HepG2 (cell line): Measurements from ENCODE around the gene BACE1-AS. TPM values are rescaled to one million over a fixed set of nuclear protein-coding genes. Genes with fewer than 3 reads are reported as not detected.

Experiments used
- HDAC1 ChIP-seq: sonication (generic); formaldehyde crosslinking; IDR thresholded peaks from 2 replicates; pipeline ENCODE4 v1.5.1; 2020; ENCODE audit warnings: mild to moderate bottlenecking, missing genetic modification reagents
- SAP130 ChIP-seq: IDR thresholded peaks from 2 replicates; pipeline ENCODE4 v1.6.1; 2016; ENCODE audit warnings: low read depth
- ZNF749 ChIP-seq: sonication (generic); formaldehyde crosslinking; IDR thresholded peaks from 2 replicates; pipeline ENCODE4 v1.8.0; 2022; ENCODE audit warnings: mild to moderate bottlenecking, missing genetic modification reagents, moderate library complexity, borderline replicate concordance
- ZNF788 ChIP-seq: sonication (generic); formaldehyde crosslinking; IDR thresholded peaks from 2 replicates; pipeline ENCODE4 v1.5.0; 2020; ENCODE audit warnings: mild to moderate bottlenecking, missing genetic modification reagents, borderline replicate concordance
- polyA plus RNA-seq, 8 experiments: library from polyadenylated mRNA; depleted of rRNA in 3 of 8; stranded (reverse) in 7 of 8; unstranded in 1 of 8; fragments of >200 nt; fragmentation: Illumina TruSeq in 4 of 8; extraction: Trizol in 4 of 8; gene quantifications; 2 replicates each; pipeline versions ENCODE4 v1.2.1 to v1.2.3, GENCODE V29; 2011 to 2016; ENCODE audit warnings: low read depth in 4 of 8, missing spikeins in 1 of 8, mixed read lengths in 1 of 8; ENCODE audit not compliant: insufficient read depth in 1 of 8
- total RNA-seq, 5 experiments: library from RNA; depleted of rRNA; stranded (reverse); fragments of >200 nt; fragmentation: Illumina TruSeq; extraction: Trizol; gene quantifications; 2 replicates each; pipeline ENCODE4 v1.2.3, GENCODE V29; 2016; ENCODE audit warnings: low read depth in 1 of 5
- TF ChIP-seq, protein P1 (sequence below): sonication (generic); formaldehyde crosslinking; IDR thresholded peaks from 2 replicates; pipeline ENCODE4 v1.4.0; 2020; ENCODE audit warnings: missing genetic modification reagents, borderline replicate concordance
- TF ChIP-seq, protein P2 (sequence below): sonication (generic); formaldehyde crosslinking; IDR thresholded peaks from 2 replicates; pipeline ENCODE4 v1.9.0; 2022; ENCODE audit warnings: low read depth, missing genetic modification reagents
- TF ChIP-seq, protein P3 (sequence below): sonication (generic); formaldehyde crosslinking; IDR thresholded peaks from 2 replicates; pipeline ENCODE4 v1.8.0; 2022; ENCODE audit warnings: missing genetic modification reagents, mild to moderate bottlenecking, inconsistent platforms, borderline replicate concordance
- TF ChIP-seq, protein P4 (sequence below): sonication (generic); formaldehyde crosslinking; IDR thresholded peaks from 2 replicates; pipeline ENCODE4 v1.4.0; 2020; ENCODE audit warnings: missing genetic modification reagents
- TF ChIP-seq, protein P5 (sequence below), 2 experiments: fragments of 450-650 bp in 1 of 2; sonication (generic) in 1 of 2; formaldehyde crosslinking in 1 of 2; IDR thresholded peaks; 2 replicates each; pipeline versions ENCODE4 v1.6.1 to v1.8.0; 2016 to 2022; ENCODE audit warnings: antibody characterized with exemption in 1 of 2, mild to moderate bottlenecking in 1 of 2, missing genetic modification reagents in 1 of 2

The BACE1-AS gene
- total and polyA plus RNA-seq, 2 of the 13 experiments (the other 11 are each of a cell fraction or from before 2014, with no cell fraction given): 2.0 to 3.9 TPM

DNA sequence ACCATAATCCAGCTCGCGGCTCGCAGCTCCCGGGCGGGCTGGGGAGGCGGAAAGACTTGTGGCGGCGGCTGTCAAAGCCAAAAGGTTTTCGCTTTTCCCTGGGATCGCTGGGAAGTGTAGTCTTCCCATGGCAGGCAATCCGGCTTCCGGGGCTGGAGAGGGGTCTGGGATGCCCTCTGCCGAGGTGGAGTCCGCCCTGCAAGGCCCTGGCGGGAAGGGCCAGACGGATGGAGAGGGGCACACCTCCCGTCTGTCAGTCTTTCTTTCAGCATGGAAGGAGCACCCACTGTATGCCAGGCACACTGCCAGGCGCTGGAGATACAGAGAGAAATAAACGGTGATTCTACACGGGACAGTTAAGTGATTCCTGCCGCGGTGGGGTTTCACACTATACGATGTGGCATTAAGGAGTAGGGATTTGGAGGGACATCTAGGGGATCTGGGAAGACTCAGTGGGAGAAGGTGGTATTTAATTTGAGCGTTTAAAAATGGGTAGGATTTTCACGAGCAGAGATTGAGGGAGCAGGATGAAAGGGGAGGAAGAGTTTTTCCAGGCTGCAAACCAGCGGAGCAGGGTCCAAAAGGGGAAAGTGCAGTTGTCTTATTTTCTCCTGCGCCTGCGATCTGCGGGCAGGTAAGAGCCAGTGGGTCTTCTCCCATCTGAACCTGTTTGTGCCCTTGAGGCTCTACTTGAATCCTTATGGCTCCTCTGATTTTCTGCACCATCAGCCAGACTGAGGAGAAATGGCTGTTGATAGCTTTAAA, 25.2 kb downstream of the BACE1-AS start, which contains the start of gene BACE1 (continued):
- TF ChIP-seq, protein P1, sequence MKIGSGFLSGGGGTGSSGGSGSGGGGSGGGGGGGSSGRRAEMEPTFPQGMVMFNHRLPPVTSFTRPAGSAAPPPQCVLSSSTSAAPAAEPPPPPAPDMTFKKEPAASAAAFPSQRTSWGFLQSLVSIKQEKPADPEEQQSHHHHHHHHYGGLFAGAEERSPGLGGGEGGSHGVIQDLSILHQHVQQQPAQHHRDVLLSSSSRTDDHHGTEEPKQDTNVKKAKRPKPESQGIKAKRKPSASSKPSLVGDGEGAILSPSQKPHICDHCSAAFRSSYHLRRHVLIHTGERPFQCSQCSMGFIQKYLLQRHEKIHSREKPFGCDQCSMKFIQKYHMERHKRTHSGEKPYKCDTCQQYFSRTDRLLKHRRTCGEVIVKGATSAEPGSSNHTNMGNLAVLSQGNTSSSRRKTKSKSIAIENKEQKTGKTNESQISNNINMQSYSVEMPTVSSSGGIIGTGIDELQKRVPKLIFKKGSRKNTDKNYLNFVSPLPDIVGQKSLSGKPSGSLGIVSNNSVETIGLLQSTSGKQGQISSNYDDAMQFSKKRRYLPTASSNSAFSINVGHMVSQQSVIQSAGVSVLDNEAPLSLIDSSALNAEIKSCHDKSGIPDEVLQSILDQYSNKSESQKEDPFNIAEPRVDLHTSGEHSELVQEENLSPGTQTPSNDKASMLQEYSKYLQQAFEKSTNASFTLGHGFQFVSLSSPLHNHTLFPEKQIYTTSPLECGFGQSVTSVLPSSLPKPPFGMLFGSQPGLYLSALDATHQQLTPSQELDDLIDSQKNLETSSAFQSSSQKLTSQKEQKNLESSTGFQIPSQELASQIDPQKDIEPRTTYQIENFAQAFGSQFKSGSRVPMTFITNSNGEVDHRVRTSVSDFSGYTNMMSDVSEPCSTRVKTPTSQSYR: peak; percentile 41; the same call in 1 of the 2 replicates
- peak; percentile 94 for TF ChIP-seq SAP130 (CRISPR knock-in tag)
- TF ChIP-seq HDAC1 (CRISPR knock-in tag): peak; percentile 79
- no peak for TF ChIP-seq ZNF749 (CRISPR knock-in tag)
- TF ChIP-seq, protein P2, sequence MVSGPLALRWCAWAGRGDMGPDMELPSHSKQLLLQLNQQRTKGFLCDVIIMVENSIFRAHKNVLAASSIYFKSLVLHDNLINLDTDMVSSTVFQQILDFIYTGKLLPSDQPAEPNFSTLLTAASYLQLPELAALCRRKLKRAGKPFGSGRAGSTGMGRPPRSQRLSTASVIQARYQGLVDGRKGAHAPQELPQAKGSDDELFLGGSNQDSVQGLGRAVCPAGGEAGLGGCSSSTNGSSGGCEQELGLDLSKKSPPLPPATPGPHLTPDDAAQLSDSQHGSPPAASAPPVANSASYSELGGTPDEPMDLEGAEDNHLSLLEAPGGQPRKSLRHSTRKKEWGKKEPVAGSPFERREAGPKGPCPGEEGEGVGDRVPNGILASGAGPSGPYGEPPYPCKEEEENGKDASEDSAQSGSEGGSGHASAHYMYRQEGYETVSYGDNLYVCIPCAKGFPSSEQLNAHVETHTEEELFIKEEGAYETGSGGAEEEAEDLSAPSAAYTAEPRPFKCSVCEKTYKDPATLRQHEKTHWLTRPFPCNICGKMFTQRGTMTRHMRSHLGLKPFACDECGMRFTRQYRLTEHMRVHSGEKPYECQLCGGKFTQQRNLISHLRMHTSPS (CRISPR knock-in tag): peak; percentile 57; the same call in 1 of the 2 replicates
- TF ChIP-seq, protein P3, sequence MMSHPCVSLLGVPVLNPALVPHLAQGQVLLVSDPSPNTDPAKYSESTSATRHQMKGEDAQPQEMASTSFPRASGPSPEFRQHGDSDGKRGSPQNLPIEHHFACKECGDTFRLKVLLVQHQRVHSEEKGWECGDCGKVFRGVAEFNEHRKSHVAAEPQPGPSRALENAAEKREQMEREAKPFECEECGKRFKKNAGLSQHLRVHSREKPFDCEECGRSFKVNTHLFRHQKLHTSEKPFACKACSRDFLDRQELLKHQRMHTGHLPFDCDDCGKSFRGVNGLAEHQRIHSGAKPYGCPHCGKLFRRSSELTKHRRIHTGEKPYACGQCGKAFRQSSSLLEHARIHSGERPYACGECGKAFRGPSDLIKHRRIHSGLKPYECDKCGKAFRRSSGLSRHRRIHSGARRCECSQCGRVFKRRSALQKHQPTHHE: peak; percentile 76; the same call in 1 of the 2 replicates
- TF ChIP-seq, protein P4, sequence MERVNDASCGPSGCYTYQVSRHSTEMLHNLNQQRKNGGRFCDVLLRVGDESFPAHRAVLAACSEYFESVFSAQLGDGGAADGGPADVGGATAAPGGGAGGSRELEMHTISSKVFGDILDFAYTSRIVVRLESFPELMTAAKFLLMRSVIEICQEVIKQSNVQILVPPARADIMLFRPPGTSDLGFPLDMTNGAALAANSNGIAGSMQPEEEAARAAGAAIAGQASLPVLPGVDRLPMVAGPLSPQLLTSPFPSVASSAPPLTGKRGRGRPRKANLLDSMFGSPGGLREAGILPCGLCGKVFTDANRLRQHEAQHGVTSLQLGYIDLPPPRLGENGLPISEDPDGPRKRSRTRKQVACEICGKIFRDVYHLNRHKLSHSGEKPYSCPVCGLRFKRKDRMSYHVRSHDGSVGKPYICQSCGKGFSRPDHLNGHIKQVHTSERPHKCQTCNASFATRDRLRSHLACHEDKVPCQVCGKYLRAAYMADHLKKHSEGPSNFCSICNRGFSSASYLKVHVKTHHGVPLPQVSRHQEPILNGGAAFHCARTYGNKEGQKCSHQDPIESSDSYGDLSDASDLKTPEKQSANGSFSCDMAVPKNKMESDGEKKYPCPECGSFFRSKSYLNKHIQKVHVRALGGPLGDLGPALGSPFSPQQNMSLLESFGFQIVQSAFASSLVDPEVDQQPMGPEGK (CRISPR knock-in tag): peak; percentile 30; the same call in 1 of the 2 replicates
- TF ChIP-seq, protein P5, sequence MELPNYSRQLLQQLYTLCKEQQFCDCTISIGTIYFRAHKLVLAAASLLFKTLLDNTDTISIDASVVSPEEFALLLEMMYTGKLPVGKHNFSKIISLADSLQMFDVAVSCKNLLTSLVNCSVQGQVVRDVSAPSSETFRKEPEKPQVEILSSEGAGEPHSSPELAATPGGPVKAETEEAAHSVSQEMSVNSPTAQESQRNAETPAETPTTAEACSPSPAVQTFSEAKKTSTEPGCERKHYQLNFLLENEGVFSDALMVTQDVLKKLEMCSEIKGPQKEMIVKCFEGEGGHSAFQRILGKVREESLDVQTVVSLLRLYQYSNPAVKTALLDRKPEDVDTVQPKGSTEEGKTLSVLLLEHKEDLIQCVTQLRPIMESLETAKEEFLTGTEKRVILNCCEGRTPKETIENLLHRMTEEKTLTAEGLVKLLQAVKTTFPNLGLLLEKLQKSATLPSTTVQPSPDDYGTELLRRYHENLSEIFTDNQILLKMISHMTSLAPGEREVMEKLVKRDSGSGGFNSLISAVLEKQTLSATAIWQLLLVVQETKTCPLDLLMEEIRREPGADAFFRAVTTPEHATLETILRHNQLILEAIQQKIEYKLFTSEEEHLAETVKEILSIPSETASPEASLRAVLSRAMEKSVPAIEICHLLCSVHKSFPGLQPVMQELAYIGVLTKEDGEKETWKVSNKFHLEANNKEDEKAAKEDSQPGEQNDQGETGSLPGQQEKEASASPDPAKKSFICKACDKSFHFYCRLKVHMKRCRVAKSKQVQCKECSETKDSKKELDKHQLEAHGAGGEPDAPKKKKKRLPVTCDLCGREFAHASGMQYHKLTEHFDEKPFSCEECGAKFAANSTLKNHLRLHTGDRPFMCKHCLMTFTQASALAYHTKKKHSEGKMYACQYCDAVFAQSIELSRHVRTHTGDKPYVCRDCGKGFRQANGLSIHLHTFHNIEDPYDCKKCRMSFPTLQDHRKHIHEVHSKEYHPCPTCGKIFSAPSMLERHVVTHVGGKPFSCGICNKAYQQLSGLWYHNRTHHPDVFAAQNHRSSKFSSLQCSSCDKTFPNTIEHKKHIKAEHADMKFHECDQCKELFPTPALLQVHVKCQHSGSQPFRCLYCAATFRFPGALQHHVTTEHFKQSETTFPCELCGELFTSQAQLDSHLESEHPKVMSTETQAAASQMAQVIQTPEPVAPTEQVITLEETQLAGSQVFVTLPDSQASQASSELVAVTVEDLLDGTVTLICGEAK (IDR thresholded peaks at IDR 0.05): no peak
- TF ChIP-seq, protein P5 (CRISPR knock-in tag; IDR thresholded peaks at IDR 0.05): peak; percentile 15; the same call in 1 of the 2 replicates
- TF ChIP-seq ZNF788 (CRISPR knock-in tag): peak; percentile 64; the same call in 1 of the 2 replicates
